HG02884 (cell line): Measurements from ENCODE around the gene CLCA1.

Experiments used
- ATAC-seq: cut with Tn5 transposase; IDR thresholded peaks from one replicate; pipeline ENCODE4 v1.9.1; 2021; ENCODE audit warnings: mild to moderate bottlenecking, moderate library complexity; ENCODE audit not compliant: unreplicated experiment

The CLCA1 gene

DNA sequence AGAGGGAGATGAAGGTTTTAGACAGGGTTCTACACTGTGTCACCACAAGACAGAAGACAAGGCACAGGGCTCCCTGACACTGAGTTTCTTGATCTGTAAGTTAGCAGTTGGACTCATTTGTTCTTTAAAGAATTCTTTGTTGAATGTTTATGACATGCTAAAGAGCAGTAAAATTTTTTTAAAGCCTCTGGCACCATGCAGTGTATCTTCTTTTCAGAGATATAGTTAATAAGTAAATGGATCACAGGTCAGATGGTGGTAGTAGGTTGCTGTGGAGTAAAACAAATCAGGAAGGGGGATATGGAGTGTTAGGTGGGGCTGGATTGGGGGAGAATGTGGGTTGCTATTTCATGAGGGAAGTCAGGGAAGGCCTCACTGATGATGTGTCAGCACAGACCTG, 80.1 kb downstream of the CLCA1 start:
- ATAC-seq = no peak
